WTC11 (cell line): ENCODE measurements around the gene AIP. TPM values are rescaled to one million over a fixed set of nuclear protein-coding genes. Genes with fewer than 3 reads are reported as not detected.

ENCODE experiments used
- AR ChIP-seq: fragments of 250-450 bp; sonication (Bioruptor Pico); IDR thresholded peaks from 2 replicates; pipeline ENCODE4 v1.9.0; 2021; ENCODE audit warnings: mild to moderate bottlenecking
- ATF3 ChIP-seq: sonication (generic); formaldehyde crosslinking; conservative IDR thresholded peaks from 2 replicates; pipeline ENCODE4 v1.8.1; 2022; ENCODE audit warnings: mild to moderate bottlenecking, missing genetic modification reagents
- CREB1 ChIP-seq: sonication (generic); formaldehyde crosslinking; IDR thresholded peaks from 2 replicates; pipeline ENCODE4 v1.8.0; 2023; ENCODE audit warnings: mild to moderate bottlenecking, missing genetic modification reagents
- E2F4 ChIP-seq: sonication (generic); formaldehyde crosslinking; IDR thresholded peaks from 2 replicates; pipeline ENCODE4 v1.8.1; 2022; ENCODE audit warnings: low read depth, mild to moderate bottlenecking, moderate library complexity, missing genetic modification reagents, borderline replicate concordance
- ELF4 ChIP-seq: sonication (generic); formaldehyde crosslinking; IDR thresholded peaks from 2 replicates; pipeline ENCODE4 v1.8.1; 2022; ENCODE audit warnings: low read depth, mild to moderate bottlenecking, moderate library complexity, missing genetic modification reagents
- FOXK1 ChIP-seq: sonication (generic); formaldehyde crosslinking; IDR thresholded peaks from 2 replicates; pipeline ENCODE4 v1.8.0; 2022; ENCODE audit warnings: mild to moderate bottlenecking, moderate library complexity, missing genetic modification reagents
- HMGA2 ChIP-seq: fragments of 250-450 bp; sonication (Bioruptor Pico); IDR thresholded peaks from 2 replicates; pipeline ENCODE4 v1.4.0; 2021; ENCODE audit warnings: mild to moderate bottlenecking, moderate library complexity
- IRF2 ChIP-seq: sonication (generic); formaldehyde crosslinking; IDR thresholded peaks from 2 replicates; pipeline ENCODE4 v1.8.0; 2022; ENCODE audit warnings: low read depth, missing genetic modification reagents, borderline replicate concordance
- MYBL2 ChIP-seq: sonication (generic); formaldehyde crosslinking; IDR thresholded peaks from 2 replicates; pipeline ENCODE4 v1.8.1; 2023; ENCODE audit warnings: mild to moderate bottlenecking, moderate library complexity, missing genetic modification reagents
- NFATC4 ChIP-seq: fragments of 250-450 bp; sonication (Bioruptor Pico); IDR thresholded peaks from 2 replicates; pipeline ENCODE4 v1.9.0; 2021; ENCODE audit warnings: mild to moderate bottlenecking
- NFYB ChIP-seq: sonication (generic); formaldehyde crosslinking; conservative IDR thresholded peaks from 2 replicates; pipeline ENCODE4 v1.8.0; 2022; ENCODE audit warnings: low read depth, missing genetic modification reagents
- NR2C2 ChIP-seq: sonication (generic); formaldehyde crosslinking; IDR thresholded peaks from 2 replicates; pipeline ENCODE4 v1.8.0; 2022; ENCODE audit warnings: mild to moderate bottlenecking, missing genetic modification reagents
- PRRX2 ChIP-seq: fragments of 250-450 bp; sonication (Bioruptor Pico); IDR thresholded peaks from 2 replicates; pipeline ENCODE4 v1.8.0; 2021; ENCODE audit warnings: mild to moderate bottlenecking
- TEAD4 ChIP-seq: sonication (generic); formaldehyde crosslinking; IDR thresholded peaks from 2 replicates; pipeline ENCODE4 v1.8.0; 2022; ENCODE audit warnings: mild to moderate bottlenecking, missing genetic modification reagents
- ZNF121 ChIP-seq: sonication (generic); formaldehyde crosslinking; IDR thresholded peaks from 2 replicates; pipeline ENCODE4 v1.8.0; 2023; ENCODE audit warnings: missing genetic modification reagents
- ZNF281 ChIP-seq: sonication (generic); formaldehyde crosslinking; IDR thresholded peaks from 2 replicates; pipeline ENCODE4 v1.8.0; 2023; ENCODE audit warnings: mild to moderate bottlenecking, missing genetic modification reagents
- ZNF317 ChIP-seq: sonication (generic); formaldehyde crosslinking; IDR thresholded peaks from 2 replicates; pipeline ENCODE4 v1.8.1; 2023; ENCODE audit warnings: low read depth, mild to moderate bottlenecking, moderate library complexity, missing genetic modification reagents, borderline replicate concordance
- ZNF512 ChIP-seq: sonication (generic); formaldehyde crosslinking; IDR thresholded peaks from 2 replicates; pipeline ENCODE4 v1.8.1; 2022; ENCODE audit warnings: missing genetic modification reagents, borderline replicate concordance
- total RNA-seq: library from RNA; stranded (reverse); gene quantifications from 3 replicates; pipeline ENCODE4 v1.2.3, GENCODE V29; 2021
- TF ChIP-seq, protein P1 (sequence below): fragments of 250-450 bp; sonication (Bioruptor Pico); IDR thresholded peaks from 2 replicates; pipeline ENCODE4 v2.1.2; 2022; ENCODE audit warnings: mild to moderate bottlenecking, moderate library complexity
- TF ChIP-seq, protein P2 (sequence below): sonication (generic); formaldehyde crosslinking; IDR thresholded peaks from 2 replicates; pipeline ENCODE4 v1.8.1; 2023; ENCODE audit warnings: mild to moderate bottlenecking, missing genetic modification reagents, moderate library complexity
- TF ChIP-seq, protein P3 (sequence below): fragments of 250-450 bp; sonication (Bioruptor Pico); IDR thresholded peaks from 2 replicates; pipeline ENCODE4 v1.9.0; 2021; ENCODE audit warnings: mild to moderate bottlenecking

The AIP gene
- total RNA-seq, 1 experiment from 2014 or later, result 32.8 TPM

GRCh38 chr11:67507864-67508485 lies 25.1 kb downstream of the AIP start, which contains the start of gene CDK2AP2 (continued):
- TF ChIP-seq ZNF512 (CRISPR knock-in tag) (no peak), ZNF317 (CRISPR knock-in tag) (no peak), ZNF121 (CRISPR knock-in tag) (no peak), NFATC4 (no peak), TEAD4 (no peak), IRF2 (no peak), CREB1 (no peak), ZNF281 (no peak), FOXK1 (peak; percentile 69), NFYB (CRISPR knock-in tag) (peak; percentile 99), E2F4 (CRISPR knock-in tag) (no peak), AR (CRISPR knock-in tag) (no peak), MYBL2 (0 out of 2 replicates have a peak, but pooled peaks have one; percentile 51), HMGA2 (CRISPR knock-in tag) (no peak), PRRX2 (CRISPR knock-in tag) (no peak), ELF4 (no peak), NR2C2 (CRISPR knock-in tag) (no peak), ATF3 (CRISPR knock-in tag) (no peak)
- TF ChIP-seq, protein P1, sequence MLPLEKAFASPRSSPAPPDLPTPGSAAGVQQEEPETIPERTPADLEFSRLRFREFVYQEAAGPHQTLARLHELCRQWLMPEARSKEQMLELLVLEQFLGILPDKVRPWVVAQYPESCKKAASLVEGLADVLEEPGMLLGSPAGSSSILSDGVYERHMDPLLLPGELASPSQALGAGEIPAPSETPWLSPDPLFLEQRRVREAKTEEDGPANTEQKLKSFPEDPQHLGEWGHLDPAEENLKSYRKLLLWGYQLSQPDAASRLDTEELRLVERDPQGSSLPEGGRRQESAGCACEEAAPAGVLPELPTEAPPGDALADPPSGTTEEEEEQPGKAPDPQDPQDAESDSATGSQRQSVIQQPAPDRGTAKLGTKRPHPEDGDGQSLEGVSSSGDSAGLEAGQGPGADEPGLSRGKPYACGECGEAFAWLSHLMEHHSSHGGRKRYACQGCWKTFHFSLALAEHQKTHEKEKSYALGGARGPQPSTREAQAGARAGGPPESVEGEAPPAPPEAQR (CRISPR knock-in tag), result no peak
- TF ChIP-seq, protein P2, sequence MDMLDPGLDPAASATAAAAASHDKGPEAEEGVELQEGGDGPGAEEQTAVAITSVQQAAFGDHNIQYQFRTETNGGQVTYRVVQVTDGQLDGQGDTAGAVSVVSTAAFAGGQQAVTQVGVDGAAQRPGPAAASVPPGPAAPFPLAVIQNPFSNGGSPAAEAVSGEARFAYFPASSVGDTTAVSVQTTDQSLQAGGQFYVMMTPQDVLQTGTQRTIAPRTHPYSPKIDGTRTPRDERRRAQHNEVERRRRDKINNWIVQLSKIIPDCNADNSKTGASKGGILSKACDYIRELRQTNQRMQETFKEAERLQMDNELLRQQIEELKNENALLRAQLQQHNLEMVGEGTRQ (CRISPR knock-in tag), result no peak
- TF ChIP-seq, protein P3, sequence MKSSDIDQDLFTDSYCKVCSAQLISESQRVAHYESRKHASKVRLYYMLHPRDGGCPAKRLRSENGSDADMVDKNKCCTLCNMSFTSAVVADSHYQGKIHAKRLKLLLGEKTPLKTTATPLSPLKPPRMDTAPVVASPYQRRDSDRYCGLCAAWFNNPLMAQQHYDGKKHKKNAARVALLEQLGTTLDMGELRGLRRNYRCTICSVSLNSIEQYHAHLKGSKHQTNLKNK (CRISPR knock-in tag), result no peak
